ENCODE results near the gene KRTAP6-2.

The KRTAP6-2 gene

DNA sequence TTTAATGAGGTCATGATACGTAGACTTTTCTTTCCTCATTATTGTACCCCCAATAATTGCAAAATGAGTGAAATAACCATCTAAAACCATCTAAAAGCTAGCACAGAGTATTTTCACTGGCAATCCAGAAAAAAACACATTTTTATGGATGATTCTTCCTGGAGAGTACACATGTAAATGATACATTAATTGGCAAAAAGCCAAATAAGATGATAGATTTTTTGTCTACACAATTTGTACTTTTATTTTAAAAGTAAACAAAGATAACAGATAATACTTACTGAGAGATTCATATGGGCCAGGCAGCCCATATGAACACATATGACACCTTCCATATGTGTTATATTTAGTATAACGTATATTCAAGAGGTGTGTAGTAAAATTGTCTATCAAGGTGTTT is 35.1 kb downstream of the KRTAP6-2 start:
- no peak for DNase-seq

- no peak for DNase-seq
Measured at GRCh38 chr21:30563072-30563471, 35.6 kb downstream of the KRTAP6-2 start.

DNA sequence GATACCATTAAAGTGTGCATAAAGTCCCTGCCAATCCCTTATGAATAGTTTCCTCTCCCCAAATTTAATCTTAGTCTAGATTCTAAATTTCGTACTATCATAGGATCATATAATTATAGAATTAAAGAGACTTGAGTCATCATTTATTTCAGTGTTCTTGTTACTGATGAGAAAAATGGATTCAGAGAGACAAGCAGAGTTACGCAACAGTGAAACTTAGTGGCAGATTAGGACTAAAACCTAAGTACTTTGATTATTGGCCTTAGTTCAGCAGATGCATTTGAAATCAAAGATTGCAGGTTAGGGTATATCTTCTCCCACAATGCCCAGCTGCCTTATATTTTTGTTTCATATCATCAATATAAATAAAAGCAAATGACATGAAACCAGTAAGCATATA is 36.7 kb downstream of the KRTAP6-2 start:
- DNase-seq: no peak

DNA sequence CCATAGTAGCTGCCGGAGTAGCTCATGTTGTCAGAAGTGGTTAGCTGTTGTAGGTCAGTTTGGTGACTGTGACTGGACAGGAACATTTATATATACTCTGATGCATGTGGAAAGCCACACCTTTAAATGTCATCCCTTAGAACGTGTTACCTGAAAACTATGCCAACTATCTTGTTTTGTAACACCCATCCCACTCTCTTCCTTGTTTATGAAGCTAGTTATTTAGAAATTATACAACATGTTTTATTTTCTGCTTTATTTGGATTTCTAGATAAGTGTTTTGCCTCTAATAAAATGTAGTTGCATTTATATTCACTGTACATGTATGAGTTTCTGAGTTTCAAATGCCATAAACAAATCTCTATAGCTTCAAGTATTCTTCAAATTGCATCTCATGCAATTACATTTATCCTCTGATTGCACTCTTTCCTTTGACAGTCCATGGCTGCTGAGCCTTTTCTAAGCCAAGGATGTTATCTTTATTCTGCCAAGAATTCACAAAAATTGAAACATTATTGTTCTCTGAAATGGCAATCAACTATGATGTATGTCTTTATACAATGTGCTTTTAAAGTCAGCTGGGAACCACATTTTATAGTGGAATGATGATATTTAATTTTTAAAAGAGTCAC is 37.3 kb downstream of the KRTAP6-2 start, which contains the start of gene KRTAP19-7:
Gene KRTAP19-7, minus strand, starts transcription at position 51 of the 632 bp plus-strand sequence. Its CDS starts 25 bp downstream, at position 26.
- DNase-seq: no peak

- DNase-seq: no peak
Measured at GRCh38 chr21:30555095-30555494, 43.6 kb downstream of the KRTAP6-2 start.

- no peak for DNase-seq
Measured at GRCh38 chr21:30552782-30553181, 45.9 kb downstream of the KRTAP6-2 start.

All from activated T-cell treated with anti-CD3 and anti-CD28 coated beads for 4 hours (primary cell).